Mesenchymal stem cell (in vitro differentiated cells and primary cell): Measurements from ENCODE around the gene CTNNA1.
A peak's percentile ranks its signal among the peaks of the same experiment; 100 is the strongest.

ENCODE experiments used
- DNase-seq: peaks from one replicate; pipeline ENCODE4 v3.0.0-alpha.2; 2013
- H2AFZ ChIP-seq: one replicate; pipeline ENCODE4 v1.6.1; 2013; ENCODE audit warnings: low read depth, mild to moderate bottlenecking, control low read depth, inconsistent platforms, low read length, moderate library complexity
- H2AK5ac ChIP-seq: 2 replicates; pipeline ENCODE4 v1.6.1; 2013; ENCODE audit warnings: low read length, moderate library complexity, mild to moderate bottlenecking, inconsistent platforms; ENCODE audit not compliant: severe bottlenecking
- H2BK120ac ChIP-seq: one replicate; pipeline ENCODE4 v1.6.1; 2013; ENCODE audit warnings: low read depth, mild to moderate bottlenecking, inconsistent platforms, low read length, moderate library complexity
- H2BK12ac ChIP-seq, 2 experiments: one replicate each; pipeline ENCODE4 v1.6.1; 2013; ENCODE audit warnings: inconsistent platforms in 2 of 2, low read length in 2 of 2, mild to moderate bottlenecking in 2 of 2, moderate library complexity in 2 of 2, control low read depth in 1 of 2
- H2BK15ac ChIP-seq: one replicate; pipeline ENCODE4 v1.6.1; 2013; ENCODE audit warnings: mild to moderate bottlenecking, low read depth, inconsistent platforms; ENCODE audit not compliant: poor library complexity, severe bottlenecking
- H2BK5ac ChIP-seq: 2 replicates; pipeline ENCODE4 v1.6.1; 2013; ENCODE audit warnings: low read depth, mild to moderate bottlenecking, low read length, control low read depth, inconsistent platforms; ENCODE audit not compliant: poor library complexity, severe bottlenecking
- H3K14ac ChIP-seq, 2 experiments: one replicate each; pipeline ENCODE4 v1.6.1; 2013; ENCODE audit warnings: inconsistent platforms in 2 of 2, low read length in 2 of 2, control low read depth in 1 of 2, mild to moderate bottlenecking in 1 of 2, moderate library complexity in 1 of 2
- H3K18ac ChIP-seq, 2 experiments: one replicate each; pipeline ENCODE4 v1.6.1; 2013; ENCODE audit warnings: inconsistent platforms in 2 of 2, low read length in 2 of 2, control low read depth in 1 of 2, low read depth in 1 of 2, mild to moderate bottlenecking in 1 of 2
- H3K23ac ChIP-seq, 2 experiments: one replicate each; pipeline ENCODE4 v1.6.1; 2013; ENCODE audit warnings: inconsistent platforms in 2 of 2, low read length in 2 of 2, mild to moderate bottlenecking in 2 of 2, moderate library complexity in 2 of 2, control low read depth in 1 of 2
- H3K27ac ChIP-seq: 2 replicates; pipeline ENCODE4 v1.5.1; 2013; ENCODE audit warnings: mild to moderate bottlenecking, moderate library complexity, low read length, control low read depth, inconsistent platforms; ENCODE audit not compliant: poor library complexity, severe bottlenecking
- H3K27me3 ChIP-seq, 2 experiments: 2 replicates each; pipeline versions ENCODE4 v1.6.1 to v1.7.0; 2013; ENCODE audit warnings: low read length in 2 of 2, mild to moderate bottlenecking in 2 of 2, moderate library complexity in 2 of 2, control low read depth in 1 of 2, inconsistent platforms in 1 of 2; ENCODE audit not compliant: control insufficient read depth in 1 of 2, insufficient read depth in 1 of 2
- H3K36me3 ChIP-seq, 2 experiments: 2 replicates each; pipeline versions ENCODE4 v1.6.1 to v1.7.0; 2013; ENCODE audit warnings: low read length in 2 of 2, control low read depth in 1 of 2, inconsistent platforms in 1 of 2, low read depth in 1 of 2, mild to moderate bottlenecking in 1 of 2; ENCODE audit not compliant: insufficient read depth in 2 of 2, control insufficient read depth in 1 of 2
- H3K4ac ChIP-seq, 2 experiments: one replicate each; pipeline ENCODE4 v1.6.1; 2013; ENCODE audit warnings: inconsistent platforms in 2 of 2, low read length in 2 of 2, mild to moderate bottlenecking in 2 of 2, moderate library complexity in 2 of 2, control low read depth in 1 of 2, low read depth in 1 of 2
- H3K4me1 ChIP-seq: 2 replicates; pipeline ENCODE4 v1.6.1; 2013; ENCODE audit warnings: low read depth, low read length, control low read depth; ENCODE audit not compliant: control insufficient read depth, insufficient read depth
- H3K4me2 ChIP-seq: 2 replicates; pipeline ENCODE4 v1.6.1; 2013; ENCODE audit warnings: low read length, mild to moderate bottlenecking, inconsistent platforms; ENCODE audit not compliant: poor library complexity, severe bottlenecking
- H3K4me3 ChIP-seq, 2 experiments: 2 replicates each; pipeline versions ENCODE4 v1.5.1 to v1.7.0; 2013; ENCODE audit warnings: low read length in 2 of 2, mild to moderate bottlenecking in 2 of 2, control low read depth in 1 of 2, low read depth in 1 of 2; ENCODE audit not compliant: insufficient read depth in 1 of 2
- H3K79me1 ChIP-seq: replicated peaks from 2 replicates; pipeline ENCODE4 v1.6.1; 2013; ENCODE audit warnings: mild to moderate bottlenecking, control low read depth, low read length, inconsistent platforms; ENCODE audit not compliant: poor library complexity, severe bottlenecking
- H3K9ac ChIP-seq: 2 replicates; pipeline ENCODE4 v1.7.0; 2013; ENCODE audit warnings: mild to moderate bottlenecking, low read length, moderate library complexity
- H3K9me3 ChIP-seq: 2 replicates; pipeline ENCODE4 v1.7.0; 2013; ENCODE audit warnings: mild to moderate bottlenecking, low read length; ENCODE audit not compliant: control insufficient read depth
- H4K8ac ChIP-seq: one replicate; pipeline ENCODE4 v1.6.1; 2013; ENCODE audit warnings: inconsistent platforms, mild to moderate bottlenecking, low read length, moderate library complexity
- H4K91ac ChIP-seq: one replicate; pipeline ENCODE4 v1.6.1; 2013; ENCODE audit warnings: mild to moderate bottlenecking, low read length, inconsistent platforms
- WGBS: methylation state at CpG from one replicate; pipeline ENCODE4 v1.1.7; 2013; ENCODE audit warnings: mixed read lengths; 5-methylcytosine and 5-hydroxymethylcytosine counted together

CTNNA1 gene

GRCh38 chr5:138792195-138792790 lies 39.1 kb downstream of the CTNNA1 start:
- H2BK5ac ChIP-seq, result no peak overlapping the region

GRCh38 chr5:138793575-138793974 lies 40.4 kb downstream of the CTNNA1 start:
- Histone ChIP-seq H3K14ac (no peak overlapping the region), H2AK5ac (no peak overlapping the region), H2BK120ac (no peak overlapping the region), H3K9me3 (no peaks in the 10 kb centered on the region), H2BK5ac (no peak overlapping the region), H2BK12ac (no peak overlapping the region), H3K23ac (no peak overlapping the region), H3K36me3 (peaks cover 1 to 3% of the 10 kb centered on the region in 2 experiments), H3K18ac (no peak overlapping the region), H3K4ac (no peak overlapping the region), H3K27me3 (no peaks in the 10 kb centered on the region), H3K79me1 (peaks cover 3% of the 10 kb centered on the region), H2BK15ac (no peak overlapping the region), H3K9ac (peak overlapping the region; percentile 48), H4K91ac (no peak overlapping the region), H3K4me2 (no peak overlapping the region), H3K4me1 (no peaks in the 10 kb centered on the region), H2AFZ (no peak overlapping the region), H4K8ac (no peak overlapping the region), H3K4me3 (no peak overlapping the region), H3K27ac (no peak overlapping the region)
- no peak for DNase-seq

More at GRCh38 chr5:138792195-138792790, 39.1 kb downstream of the CTNNA1 start:
- Histone ChIP-seq H2AFZ (no peak overlapping the region), H3K4me3 (no peak overlapping the region), H3K4me2 (no peak overlapping the region), H2BK12ac (no peak overlapping the region), H3K36me3 (peaks cover 3 to 11% of the 10 kb centered on the region in 2 experiments), H2BK120ac (no peak overlapping the region), H2BK15ac (no peak overlapping the region), H3K9me3 (no peaks in the 10 kb centered on the region), H4K8ac (no peak overlapping the region), H3K4ac (no peak overlapping the region), H3K27ac (no peak overlapping the region), H3K9ac (no peak overlapping the region), H3K23ac (no peak overlapping the region), H3K18ac (no peak overlapping the region), H3K79me1 (peaks cover 5% of the 10 kb centered on the region), H3K4me1 (no peaks in the 10 kb centered on the region), H3K27me3 (no peaks in the 10 kb centered on the region), H4K91ac (no peak overlapping the region), H3K14ac (no peak overlapping the region), H2AK5ac (no peak overlapping the region)
- 90% methylated on average over 4 of the region's 4 CpGs for WGBS
- no peak for DNase-seq

DNA sequence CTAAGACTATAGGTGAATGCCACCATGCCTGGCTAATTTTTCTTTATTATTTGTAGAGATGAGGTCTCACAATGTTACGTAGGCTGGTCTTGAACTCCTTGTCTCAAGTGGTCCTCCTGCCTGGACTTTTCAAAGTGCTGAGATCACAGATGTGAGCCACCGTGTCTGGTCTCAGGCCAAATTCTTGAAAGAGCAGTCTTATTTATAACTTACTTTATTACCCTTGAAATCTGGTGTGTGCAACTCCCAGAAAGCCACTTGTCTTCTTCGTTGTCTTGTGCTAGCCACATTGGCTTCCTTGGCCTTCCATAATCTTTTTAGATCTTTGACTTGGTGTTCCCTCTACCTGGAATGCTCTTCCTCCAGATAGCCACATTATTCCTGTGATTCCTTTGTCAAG lies 50.1 kb downstream of the CTNNA1 start:
- Histone ChIP-seq H2BK120ac (no peak overlapping the region), H3K4me2 (no peak overlapping the region), H3K79me1 (peaks cover 17% of the 10 kb centered on the region), H3K9ac (no peak overlapping the region), H3K4me1 (no peaks in the 10 kb centered on the region), H2AFZ (no peak overlapping the region), H3K4me3 (no peak overlapping the region), H3K27me3 (no peaks in the 10 kb centered on the region), H3K4ac (no peak overlapping the region), H3K9me3 (peaks cover 8% of the 10 kb centered on the region), H3K36me3 (peaks cover 4 to 23% of the 10 kb centered on the region in 2 experiments), H4K8ac (no peak overlapping the region), H3K23ac (no peak overlapping the region), H2BK12ac (no peak overlapping the region), H3K14ac (no peak overlapping the region), H3K27ac (no peak overlapping the region), H2AK5ac (no peak overlapping the region), H2BK15ac (no peak overlapping the region), H3K18ac (no peak overlapping the region), H4K91ac (no peak overlapping the region), H2BK5ac (no peak overlapping the region)
- DNase-seq, result no peak
- 96% methylated on average over 3 of the region's 3 CpGs for WGBS

GRCh38 chr5:138803935-138804334 lies 50.7 kb downstream of the CTNNA1 start:
- Histone ChIP-seq H3K27me3 (no peaks in the 10 kb centered on the region), H3K4me3 (no peak overlapping the region), H3K9me3 (peaks cover 8% of the 10 kb centered on the region), H3K23ac (no peak overlapping the region), H3K27ac (no peak overlapping the region), H3K14ac (no peak overlapping the region), H2BK12ac (no peak overlapping the region), H2BK15ac (no peak overlapping the region), H3K4me2 (no peak overlapping the region), H3K36me3 (peaks cover 4 to 24% of the 10 kb centered on the region in 2 experiments), H3K4ac (no peak overlapping the region), H3K9ac (no peak overlapping the region), H2BK120ac (no peak overlapping the region), H2BK5ac (no peak overlapping the region), H3K4me1 (peaks cover 1% of the 10 kb centered on the region), H3K79me1 (peaks cover 20% of the 10 kb centered on the region), H2AK5ac (no peak overlapping the region), H2AFZ (no peak overlapping the region), H4K8ac (no peak overlapping the region), H4K91ac (no peak overlapping the region), H3K18ac (no peak overlapping the region)
- DNase-seq, result no peak
- 100% methylated on average over 1 of the region's 1 CpG for WGBS
